ENCODE data around the gene ATP6V0D1. TPM values are rescaled to one million over a fixed set of nuclear protein-coding genes. Genes with fewer than 3 reads are reported as not detected.

ATP6V0D1 gene
- total RNA-seq, 3 donors from 2014 or later (not counting 1 experiment from before 2014, with no cell fraction given) = 76.0 to 84.9 (median 83.3) TPM

DNA sequence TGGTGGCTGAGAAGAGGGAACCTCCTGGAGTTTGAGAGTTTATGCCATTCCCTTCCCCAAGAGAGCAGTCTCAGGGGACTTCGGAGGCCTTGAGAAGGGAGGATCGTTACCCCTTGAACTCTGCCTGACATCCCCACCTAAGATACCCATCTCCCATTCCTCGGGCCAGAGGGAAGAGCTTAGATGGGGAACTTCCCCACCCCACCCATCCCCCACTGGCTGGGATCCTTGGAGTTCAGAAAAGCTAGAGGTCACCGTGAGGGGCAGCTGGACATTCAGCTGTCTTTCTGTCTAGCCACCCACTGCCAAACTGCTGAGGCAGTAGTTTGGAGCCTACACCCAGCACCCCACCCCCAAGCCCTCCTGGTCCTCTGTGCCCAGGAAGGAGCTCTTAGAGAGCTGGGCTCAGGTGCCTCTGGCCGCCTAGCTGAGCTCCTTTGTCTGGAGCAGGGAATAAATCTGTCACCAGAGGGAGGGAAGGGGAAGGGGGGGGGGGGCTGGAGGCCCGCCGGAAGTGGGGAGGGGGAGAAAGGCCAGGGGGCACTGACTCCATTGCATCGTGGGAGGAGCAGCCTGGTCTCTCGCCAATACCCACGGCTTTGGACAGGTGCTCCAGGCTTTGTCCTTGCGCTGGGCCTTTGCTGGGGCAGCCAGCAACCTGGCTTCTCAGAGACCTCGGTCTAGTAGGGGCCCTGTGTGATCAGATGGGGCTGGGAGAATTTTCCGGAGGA, 49.0 kb downstream of the ATP6V0D1 start:
- H3K9me3 ChIP-seq (ENCODE audit: control insufficient read depth, insufficient read depth, low read length) = no peaks in the 10 kb centered on the region
- H3K27me3 ChIP-seq (ENCODE audit: control insufficient read depth, insufficient read depth, low read length) = peaks cover 28% of the 10 kb centered on the region
- TF ChIP-seq, protein P1, sequence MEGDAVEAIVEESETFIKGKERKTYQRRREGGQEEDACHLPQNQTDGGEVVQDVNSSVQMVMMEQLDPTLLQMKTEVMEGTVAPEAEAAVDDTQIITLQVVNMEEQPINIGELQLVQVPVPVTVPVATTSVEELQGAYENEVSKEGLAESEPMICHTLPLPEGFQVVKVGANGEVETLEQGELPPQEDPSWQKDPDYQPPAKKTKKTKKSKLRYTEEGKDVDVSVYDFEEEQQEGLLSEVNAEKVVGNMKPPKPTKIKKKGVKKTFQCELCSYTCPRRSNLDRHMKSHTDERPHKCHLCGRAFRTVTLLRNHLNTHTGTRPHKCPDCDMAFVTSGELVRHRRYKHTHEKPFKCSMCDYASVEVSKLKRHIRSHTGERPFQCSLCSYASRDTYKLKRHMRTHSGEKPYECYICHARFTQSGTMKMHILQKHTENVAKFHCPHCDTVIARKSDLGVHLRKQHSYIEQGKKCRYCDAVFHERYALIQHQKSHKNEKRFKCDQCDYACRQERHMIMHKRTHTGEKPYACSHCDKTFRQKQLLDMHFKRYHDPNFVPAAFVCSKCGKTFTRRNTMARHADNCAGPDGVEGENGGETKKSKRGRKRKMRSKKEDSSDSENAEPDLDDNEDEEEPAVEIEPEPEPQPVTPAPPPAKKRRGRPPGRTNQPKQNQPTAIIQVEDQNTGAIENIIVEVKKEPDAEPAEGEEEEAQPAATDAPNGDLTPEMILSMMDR (IDR thresholded peaks at IDR 0.05) = no peak
- DNase-seq = no peak
- H3K36me3 Mint-ChIP-seq = no peaks in the 10 kb centered on the region
- H3K4me1 ChIP-seq (ENCODE audit: control insufficient read depth, insufficient read depth, low read length) = peaks cover 23% of the 10 kb centered on the region
- peaks cover under 1% of the 10 kb centered on the region for H3K36me3 ChIP-seq (ENCODE audit: control insufficient read depth, insufficient read depth, low read length)
- peak overlapping the region; percentile 50 for H3K4me3 Mint-ChIP-seq
- 53% methylated on average over 10 of the region's 13 CpGs for WGBS (ENCODE audit: insufficient coverage)
- intact Hi-C loops (cut with micrococcal nuclease) = no loop called here
- no peak overlapping the region for H3K4me3 ChIP-seq (ENCODE audit: low read length)
- no peak for ATAC-seq
- H3K9me3 Mint-ChIP-seq = no peaks in the 10 kb centered on the region
- H3K27ac ChIP-seq (ENCODE audit: low read length) = no peak overlapping the region
- H3K27me3 Mint-ChIP-seq (ENCODE audit: low read depth in 2 of 2) = peaks cover 15 to 34% of the 10 kb centered on the region in 2 donors
- H3K4me1 Mint-ChIP-seq = peaks cover 5 to 8% of the 10 kb centered on the region in 2 donors
- H3K27ac Mint-ChIP-seq = no peak overlapping the region

DNA sequence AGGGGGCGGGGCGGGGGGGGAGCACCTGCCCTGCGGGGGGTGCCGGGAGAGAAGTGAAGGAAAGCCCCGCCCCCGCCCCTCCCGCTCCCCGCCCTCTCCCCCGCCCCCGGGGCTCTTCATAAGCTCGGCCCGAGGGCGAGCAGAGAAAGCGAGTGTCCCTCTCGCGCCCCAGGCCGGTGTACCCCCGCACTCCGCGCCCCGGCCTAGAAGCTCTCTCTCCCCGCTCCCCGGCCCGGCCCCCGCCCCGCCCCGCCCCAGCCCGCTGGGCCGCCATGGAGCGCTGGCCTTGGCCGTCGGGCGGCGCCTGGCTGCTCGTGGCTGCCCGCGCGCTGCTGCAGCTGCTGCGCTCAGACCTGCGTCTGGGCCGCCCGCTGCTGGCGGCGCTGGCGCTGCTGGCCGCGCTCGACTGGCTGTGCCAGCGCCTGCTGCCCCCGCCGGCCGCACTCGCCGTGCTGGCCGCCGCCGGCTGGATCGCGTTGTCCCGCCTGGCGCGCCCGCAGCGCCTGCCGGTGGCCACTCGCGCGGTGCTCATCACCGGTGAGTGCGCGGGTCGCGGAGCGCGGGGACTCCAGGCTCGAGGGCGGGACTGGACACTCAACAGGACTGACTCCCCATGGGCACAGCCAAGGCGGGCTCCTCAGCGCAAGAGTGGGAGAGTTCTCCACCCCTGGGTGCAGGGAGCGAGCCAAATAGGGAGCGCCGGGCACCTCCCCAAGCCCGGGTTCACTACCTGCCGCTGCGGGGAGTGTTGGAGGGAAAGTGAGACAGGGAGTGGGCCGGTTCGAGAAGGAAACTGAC, 49.8 kb downstream of the ATP6V0D1 start, which contains the start of gene HSD11B2:
Gene HSD11B2, plus strand, starts transcription at position 145 of the 798 bp plus-strand sequence. Its CDS starts 128 bp downstream, at position 273.
- no peaks in the 10 kb centered on the region for H3K9me3 ChIP-seq (ENCODE audit: control insufficient read depth, insufficient read depth, low read length)
- intact Hi-C loops (cut with micrococcal nuclease) = no loop called here
- H3K27me3 ChIP-seq (ENCODE audit: control insufficient read depth, insufficient read depth, low read length) = peaks cover 28% of the 10 kb centered on the region
- WGBS (ENCODE audit: insufficient coverage) = 2% methylated on average over 79 of the region's 87 CpGs
- Mint-ChIP-seq H3K36me3 (no peaks in the 10 kb centered on the region), H3K9me3 (no peaks in the 10 kb centered on the region), H3K4me1 (peaks cover 5% of the 10 kb centered on the region in 2 donors), H3K27ac (peak within 1 kb of the TSS in 1 of 2 donors; percentile 38), H3K27me3 (ENCODE audit: low read depth in 2 of 2) (peaks cover 21 to 40% of the 10 kb centered on the region in 2 donors), H3K4me3 (peak within 1 kb of the TSS; percentile 89)
- peaks cover 23% of the 10 kb centered on the region for H3K4me1 ChIP-seq (ENCODE audit: control insufficient read depth, insufficient read depth, low read length)
- TF ChIP-seq, protein P1 (IDR thresholded peaks at IDR 0.05) = no peak
- no peak within 1 kb of the TSS for H3K27ac ChIP-seq (ENCODE audit: low read length)
- peak; percentile 58 to 65 (median 64) for ATAC-seq
- peak in 1 of 2 donors; percentile 38 for DNase-seq
- no peaks in the 10 kb centered on the region for H3K36me3 ChIP-seq (ENCODE audit: control insufficient read depth, insufficient read depth, low read length)
- H3K4me3 ChIP-seq (ENCODE audit: low read length) = no peak within 1 kb of the TSS

DNA sequence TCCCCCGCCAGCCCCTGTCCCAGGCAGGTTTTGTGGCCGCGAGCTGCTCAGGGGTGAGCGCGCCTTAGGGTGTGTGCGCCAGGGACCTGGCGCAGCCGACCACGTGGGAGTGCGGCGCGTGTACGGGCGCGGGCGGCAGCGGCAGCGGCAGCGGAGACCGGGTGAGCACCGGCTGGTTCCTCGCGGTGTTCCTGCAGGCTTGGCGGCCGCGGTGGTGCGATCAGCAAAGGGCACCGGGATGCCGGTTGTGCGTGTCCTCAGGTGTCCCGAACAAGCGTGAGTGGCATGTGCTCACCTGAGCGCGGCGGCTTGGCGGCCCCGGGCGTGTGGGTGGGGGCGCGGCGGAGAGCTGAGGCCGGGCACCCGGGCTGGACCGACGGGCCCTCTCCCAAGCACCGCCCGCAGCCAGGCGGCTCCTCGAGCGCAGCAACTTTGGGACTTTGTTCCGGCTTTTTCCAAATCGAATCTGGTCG, 50.4 kb downstream of the ATP6V0D1 start:
- Histone ChIP-seq H3K9me3 (ENCODE audit: control insufficient read depth, insufficient read depth, low read length) (no peaks in the 10 kb centered on the region), H3K36me3 (ENCODE audit: control insufficient read depth, insufficient read depth, low read length) (no peaks in the 10 kb centered on the region), H3K4me3 (ENCODE audit: low read length) (no peak overlapping the region), H3K27ac (ENCODE audit: low read length) (no peak overlapping the region), H3K27me3 (ENCODE audit: control insufficient read depth, insufficient read depth, low read length) (peaks cover 28% of the 10 kb centered on the region), H3K4me1 (ENCODE audit: control insufficient read depth, insufficient read depth, low read length) (peaks cover 20% of the 10 kb centered on the region)
- TF ChIP-seq, protein P1 (IDR thresholded peaks at IDR 0.05) = no peak
- Mint-ChIP-seq H3K27me3 (ENCODE audit: low read depth in 2 of 2) (peaks cover 21 to 40% of the 10 kb centered on the region in 2 donors), H3K4me1 (peaks cover 5% of the 10 kb centered on the region in 2 donors), H3K36me3 (no peaks in the 10 kb centered on the region), H3K27ac (peak overlapping the region in 1 of 2 donors; percentile 38), H3K4me3 (peak overlapping the region; percentile 89), H3K9me3 (no peaks in the 10 kb centered on the region)
- intact Hi-C loops (cut with micrococcal nuclease) = no loop called here
- ATAC-seq (peak; percentile 19 to 36 (median 34)), DNase-seq (peak in 1 of 2 donors; percentile 47)
- whole genome bisulfite sequencing (ENCODE audit: insufficient coverage) = 1% methylated on average over 53 of the region's 53 CpGs

Data from natural killer cell (primary cell).